OCI-LY7 (cell line): ENCODE data around the gene RELN. TPM values are rescaled to one million over a fixed set of nuclear protein-coding genes. Genes with fewer than 3 reads are reported as not detected.

Experiments used
- BruUV-seq: library from RNA; stranded (reverse); fragments of 400-500 nt; replicated peaks from 2 replicates; lab custom pipeline; 2021; lab: Mats Ljungman, UMichigan
- CTCF ChIA-PET: fragments of 300-600 bp; sonication (Branson Sonifier 250); formaldehyde crosslinking; loops from one replicate; lab custom pipeline; 2022; ENCODE audit warnings: antibody characterized with exemption; ENCODE audit not compliant: unreplicated experiment; lab: Charles Lee
- POLR2A ChIA-PET: fragments of 300-600 bp; sonication (Branson Sonifier 250); formaldehyde crosslinking; loops from one replicate; lab custom pipeline; 2022; ENCODE audit warnings: antibody characterized with exemption; lab: Charles Lee
- DNase-seq: peaks from one replicate; pipeline ENCODE4 v3.0.0-alpha.2; 2015; ENCODE audit warnings: low spot score
- H2AFZ ChIP-seq: fragments of 200-600 bp; sonication (generic), shearing (Covaris generic); 2 replicates; pipeline ENCODE4 v1.6.1; 2014; ENCODE audit warnings: mild to moderate bottlenecking, antibody characterized with exemption, low read length, moderate library complexity
- H3K27ac ChIP-seq: fragments of 200-600 bp; sonication (generic); 2 replicates; pipeline ENCODE4 v1.5.1; 2014; ENCODE audit warnings: mixed run types, low read depth, mild to moderate bottlenecking, moderate library complexity, low read length, inconsistent platforms; ENCODE audit not compliant: poor library complexity, severe bottlenecking
- H3K36me3 ChIP-seq: fragments of 200-600 bp; sonication (generic); 2 replicates; pipeline ENCODE4 v1.6.1; 2014; ENCODE audit warnings: mild to moderate bottlenecking, antibody characterized with exemption, low read length, moderate library complexity, mixed read lengths; ENCODE audit not compliant: insufficient read depth
- H3K4me1 ChIP-seq: fragments of 200-600 bp; sonication (generic); 2 replicates; pipeline ENCODE4 v1.5.1; 2014; ENCODE audit warnings: mild to moderate bottlenecking, low read length; ENCODE audit not compliant: insufficient read depth, poor library complexity, severe bottlenecking
- H3K4me2 ChIP-seq: fragments of 200-600 bp; sonication (generic); 2 replicates; pipeline ENCODE4 v1.6.1; 2014; ENCODE audit warnings: mild to moderate bottlenecking, low read length
- H3K4me3 ChIP-seq: fragments of 200-600 bp; sonication (generic); 2 replicates; pipeline ENCODE4 v1.5.1; 2014; ENCODE audit warnings: mild to moderate bottlenecking, low read depth, low read length; ENCODE audit not compliant: poor library complexity, severe bottlenecking
- H3K79me2 ChIP-seq: fragments of 200-600 bp; sonication (generic); 2 replicates; pipeline ENCODE4 v1.6.1; 2016; ENCODE audit warnings: low read depth, mild to moderate bottlenecking, low read length, moderate library complexity, mixed read lengths; ENCODE audit not compliant: insufficient read depth
- H3K9me2 ChIP-seq: fragments of 200-600 bp; sonication (generic); 2 replicates; pipeline ENCODE4 v1.6.1; 2016; ENCODE audit warnings: mild to moderate bottlenecking, low read length, mixed read lengths; ENCODE audit not compliant: insufficient read depth
- H3K9me3 ChIP-seq: fragments of 200-600 bp; sonication (generic); 2 replicates; pipeline ENCODE4 v1.6.1; 2014; ENCODE audit warnings: mild to moderate bottlenecking, mixed run types, low read length, mixed read lengths
- H4K20me1 ChIP-seq: fragments of 200-600 bp; sonication (generic); 2 replicates; pipeline ENCODE4 v1.6.1; 2014; ENCODE audit warnings: mild to moderate bottlenecking, antibody characterized with exemption, low read length, moderate library complexity, mixed read lengths; ENCODE audit not compliant: insufficient read depth
- CTCF ChIP-seq: fragments of 200-600 bp; sonication (generic); conservative IDR thresholded peaks from 2 replicates; pipeline ENCODE4 v1.5.1; 2014; ENCODE audit warnings: mild to moderate bottlenecking, antibody characterized with exemption, low read length, moderate library complexity, mixed read lengths
- EZH2phosphoT487 ChIP-seq: fragments of 200-600 bp; sonication (generic); IDR thresholded peaks from 2 replicates; pipeline ENCODE4 v1.6.1; 2018; ENCODE audit warnings: low read depth, borderline replicate concordance, mild to moderate bottlenecking, mixed run types, antibody characterized with exemption, low read length, moderate library complexity, mixed read lengths
- intact Hi-C: fragments of 100-400 bp; cut with micrococcal nuclease; formaldehyde crosslinking; loops from one replicate; pipeline ENCODE4 v1.10.0; 2022; ENCODE audit not compliant: unreplicated experiment
- small RNA-seq: library from RNA; depleted of rRNA; stranded (forward); fragments of <200 nt; gene quantifications from one replicate; pipeline ENCODE3, GENCODE V24; 2014
- total RNA-seq, 2 experiments: library from RNA; depleted of rRNA in 1 of 2; stranded (reverse); fragments of >200 nt in 1 of 2; shearing (Covaris generic) in 1 of 2; gene quantifications; 2 replicates each; pipeline ENCODE4 v1.2.3, GENCODE V29; 2014 to 2022

RELN gene
- total RNA-seq, 2 experiments from 2014 or later = not detected

DNA sequence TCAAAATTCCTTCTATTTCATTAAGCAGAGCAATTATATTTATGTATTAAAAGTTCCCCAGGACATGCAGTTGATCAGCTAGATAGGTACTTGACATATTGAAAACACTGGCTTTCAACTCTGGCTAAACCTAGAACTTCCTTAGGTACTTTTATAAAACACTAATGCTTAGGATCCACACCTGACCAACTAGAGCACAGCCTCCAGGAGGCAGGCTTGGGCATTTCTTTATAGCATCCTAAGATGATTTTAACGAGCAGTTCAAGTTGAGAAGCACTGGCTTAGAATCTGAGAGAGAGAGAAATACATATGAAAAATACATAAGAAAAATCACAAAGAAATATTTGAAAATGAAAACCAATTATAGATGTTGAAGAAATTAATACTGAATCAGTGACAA lies 564.3 kb downstream of the RELN start:
- DNase-seq = no peak
- TF ChIP-seq EZH2phosphoT487 (no peak), CTCF (no peak)
- BruUV-seq = no TSS peak
- Histone ChIP-seq H3K27ac (no peak overlapping the region), H3K9me2 (no peaks in the 10 kb centered on the region), H2AFZ (no peak overlapping the region), H3K9me3 (no peaks in the 10 kb centered on the region), H3K4me3 (no peak overlapping the region), H4K20me1 (no peaks in the 10 kb centered on the region), H3K4me2 (no peak overlapping the region), H3K4me1 (no peaks in the 10 kb centered on the region), H3K79me2 (no peaks in the 10 kb centered on the region), H3K36me3 (no peaks in the 10 kb centered on the region)
- CTCF ChIA-PET = no interaction called here
- intact Hi-C loops = no loop called here
- POLR2A ChIA-PET = no interaction called here

GRCh38 chr7:103423467-103424179 lies 565.8 kb downstream of the RELN start:
- Histone ChIP-seq H3K4me1 (no peaks in the 10 kb centered on the region), H3K27ac (no peak overlapping the region), H3K4me2 (no peak overlapping the region), H2AFZ (no peak overlapping the region), H3K9me2 (no peaks in the 10 kb centered on the region), H3K36me3 (no peaks in the 10 kb centered on the region), H3K9me3 (no peaks in the 10 kb centered on the region), H3K4me3 (no peak overlapping the region), H4K20me1 (no peaks in the 10 kb centered on the region), H3K79me2 (no peaks in the 10 kb centered on the region)
- no TSS peak for BruUV-seq
- POLR2A ChIA-PET = no interaction called here
- DNase-seq = no peak
- CTCF ChIA-PET = no interaction called here
- TF ChIP-seq EZH2phosphoT487 (no peak), CTCF (no peak)
- intact Hi-C loops = no loop called here

Small RNAs within 50 kb of the gene (small RNA-seq; reads per million reads assigned to genes)
- not detected for gene RF00019

Other genes starting within 250 kb of the RELN start
- gene ORC5, start 218.4 kb upstream of the RELN start, total RNA-seq (2014; rRNA removed; shearing (Covaris generic)) = 25.2 and 54.8 TPM in 2 replicates
- gene ORC5, start 218.4 kb upstream of the RELN start, total RNA-seq (2022) = 29.5 and 33.1 TPM in 2 replicates